ENCODE data around the gene BRCA2. TPM values are rescaled to one million over a fixed set of nuclear protein-coding genes. Genes with fewer than 3 reads are reported as not detected.

Gene BRCA2
- total and polyA plus RNA-seq, 7 donors, result 0.23 to 2.4 (median 0.63) TPM; not detected in 1

DNA sequence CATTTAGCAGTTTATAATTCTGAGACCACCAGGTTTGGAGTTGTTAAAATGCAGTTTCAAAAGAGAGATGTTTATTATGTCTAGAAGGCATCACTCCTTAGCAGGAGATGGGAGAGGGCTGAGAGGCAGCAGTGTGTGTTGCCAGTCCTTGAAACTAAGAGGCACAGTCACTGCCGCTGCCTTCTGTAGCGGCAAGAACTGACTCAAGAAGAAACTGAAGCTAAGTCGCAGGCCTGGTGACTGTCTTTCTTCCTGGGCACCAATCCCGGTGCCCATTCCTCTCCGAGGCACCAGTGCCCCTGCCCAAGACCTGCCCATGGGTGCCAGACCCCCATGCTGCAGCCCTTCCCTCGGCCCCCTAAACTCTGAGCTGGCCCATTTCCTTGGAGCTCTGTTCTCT lies 92.5 kb downstream of the BRCA2 start:
- Histone ChIP-seq H3K27me3 (no peaks in the 10 kb centered on the region), H3K4me1 (peaks cover 0 to 7% (median 2%) of the 10 kb centered on the region in 4 donors), H3K9me3 (no peaks in the 10 kb centered on the region), H3K36me3 (peaks cover 0 to 37% (median 3%) of the 10 kb centered on the region in 4 donors), H3K27ac (no peak overlapping the region), H3K4me3 (no peak overlapping the region)
- no peak for DNase-seq
- 92 to 94% methylated on average over 6 of the region's 6 CpGs for WGBS, 2 donors
- TF ChIP-seq POLR2A (IDR thresholded peaks at IDR 0.05) (no peak), POLR2AphosphoS5 (IDR thresholded peaks at IDR 0.05) (no peak), EP300 (IDR thresholded peaks at IDR 0.05) (no peak)
- TF ChIP-seq, protein P1, sequence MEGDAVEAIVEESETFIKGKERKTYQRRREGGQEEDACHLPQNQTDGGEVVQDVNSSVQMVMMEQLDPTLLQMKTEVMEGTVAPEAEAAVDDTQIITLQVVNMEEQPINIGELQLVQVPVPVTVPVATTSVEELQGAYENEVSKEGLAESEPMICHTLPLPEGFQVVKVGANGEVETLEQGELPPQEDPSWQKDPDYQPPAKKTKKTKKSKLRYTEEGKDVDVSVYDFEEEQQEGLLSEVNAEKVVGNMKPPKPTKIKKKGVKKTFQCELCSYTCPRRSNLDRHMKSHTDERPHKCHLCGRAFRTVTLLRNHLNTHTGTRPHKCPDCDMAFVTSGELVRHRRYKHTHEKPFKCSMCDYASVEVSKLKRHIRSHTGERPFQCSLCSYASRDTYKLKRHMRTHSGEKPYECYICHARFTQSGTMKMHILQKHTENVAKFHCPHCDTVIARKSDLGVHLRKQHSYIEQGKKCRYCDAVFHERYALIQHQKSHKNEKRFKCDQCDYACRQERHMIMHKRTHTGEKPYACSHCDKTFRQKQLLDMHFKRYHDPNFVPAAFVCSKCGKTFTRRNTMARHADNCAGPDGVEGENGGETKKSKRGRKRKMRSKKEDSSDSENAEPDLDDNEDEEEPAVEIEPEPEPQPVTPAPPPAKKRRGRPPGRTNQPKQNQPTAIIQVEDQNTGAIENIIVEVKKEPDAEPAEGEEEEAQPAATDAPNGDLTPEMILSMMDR (IDR thresholded peaks at IDR 0.05), result no peak
- intact Hi-C loops (cut with DNase I), result no loop called here

DNA sequence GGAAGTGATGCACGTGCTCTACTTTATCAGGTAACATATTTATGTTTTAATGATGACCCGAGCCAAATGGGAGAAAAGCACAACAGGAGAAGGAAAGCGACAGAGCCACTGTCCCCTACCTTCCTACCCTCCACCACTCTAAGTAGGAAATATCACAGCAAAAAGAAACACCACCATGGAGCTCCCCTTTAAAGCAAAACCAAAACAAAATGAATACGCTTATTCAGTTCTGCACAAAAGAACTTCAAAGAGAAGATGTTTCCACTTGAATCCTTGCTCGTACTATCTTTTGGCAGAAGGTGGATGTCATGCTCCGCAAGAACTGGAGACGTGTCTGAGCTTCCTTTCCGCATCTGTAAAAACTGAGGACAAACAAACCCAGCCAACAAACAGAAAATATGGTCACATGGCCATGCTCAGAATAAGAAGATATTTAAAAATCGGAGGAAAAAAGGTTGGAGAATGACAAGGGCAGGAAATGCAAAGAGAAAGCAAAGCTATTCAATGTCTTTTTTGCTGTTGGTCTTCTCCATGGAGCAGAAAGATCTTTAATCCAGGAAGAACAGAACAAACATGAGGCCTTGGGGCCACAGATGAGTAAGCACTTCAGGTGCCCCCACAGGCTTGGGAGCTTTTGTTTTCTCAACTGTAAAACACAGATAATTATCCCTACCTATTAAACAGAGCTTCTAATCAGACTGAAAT lies 93.1 kb downstream of the BRCA2 start:
- H3K36me3 ChIP-seq, result peaks cover 0 to 31% (median 3%) of the 10 kb centered on the region in 4 donors
- TF ChIP-seq POLR2AphosphoS5 (IDR thresholded peaks at IDR 0.05) (no peak), EP300 (IDR thresholded peaks at IDR 0.05) (no peak), POLR2A (IDR thresholded peaks at IDR 0.05) (no peak)
- TF ChIP-seq, protein P1 (IDR thresholded peaks at IDR 0.05), result no peak
- H3K27me3 ChIP-seq, result no peaks in the 10 kb centered on the region
- 91 to 93% methylated on average over 9 of the region's 9 CpGs for whole genome bisulfite sequencing, 2 donors
- H3K4me3 ChIP-seq, result no peak overlapping the region
- H3K27ac ChIP-seq, result no peak overlapping the region
- H3K9me3 ChIP-seq, result no peaks in the 10 kb centered on the region
- H3K4me1 ChIP-seq, result peaks cover 0 to 7% (median 2%) of the 10 kb centered on the region in 4 donors
- DNase-seq, result no peak
- intact Hi-C loops (cut with DNase I), result no loop called here

DNA sequence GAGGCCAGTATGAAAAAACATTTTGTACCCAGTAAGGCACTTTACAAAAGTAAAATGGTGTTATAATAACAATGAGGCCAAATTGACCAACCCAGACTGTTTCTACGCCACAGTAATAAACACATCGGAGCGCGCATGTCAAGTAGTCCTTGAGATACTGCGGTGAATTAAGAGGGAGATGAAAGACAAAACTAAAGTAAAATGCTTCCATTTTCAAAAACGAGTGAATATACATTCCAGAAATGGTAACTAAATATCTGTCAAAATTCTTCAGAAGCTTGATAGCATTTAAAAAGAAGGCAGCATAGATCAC lies 93.6 kb downstream of the BRCA2 start:
- peaks cover 0 to 26% (median 3%) of the 10 kb centered on the region in 4 donors for H3K36me3 ChIP-seq
- H3K27me3 ChIP-seq, result no peaks in the 10 kb centered on the region
- intact Hi-C loops (cut with DNase I), result no loop called here
- H3K9me3 ChIP-seq, result no peaks in the 10 kb centered on the region
- no peak for DNase-seq
- H3K27ac ChIP-seq, result no peak overlapping the region
- 91 to 93% methylated on average over 6 of the region's 6 CpGs for WGBS, 2 donors
- H3K4me3 ChIP-seq, result no peak overlapping the region
- H3K4me1 ChIP-seq, result peaks cover 0 to 7% (median 2%) of the 10 kb centered on the region in 4 donors
- TF ChIP-seq POLR2A (IDR thresholded peaks at IDR 0.05) (no peak), POLR2AphosphoS5 (IDR thresholded peaks at IDR 0.05) (no peak), EP300 (IDR thresholded peaks at IDR 0.05) (no peak)
- TF ChIP-seq, protein P1 (IDR thresholded peaks at IDR 0.05), result no peak

DNA sequence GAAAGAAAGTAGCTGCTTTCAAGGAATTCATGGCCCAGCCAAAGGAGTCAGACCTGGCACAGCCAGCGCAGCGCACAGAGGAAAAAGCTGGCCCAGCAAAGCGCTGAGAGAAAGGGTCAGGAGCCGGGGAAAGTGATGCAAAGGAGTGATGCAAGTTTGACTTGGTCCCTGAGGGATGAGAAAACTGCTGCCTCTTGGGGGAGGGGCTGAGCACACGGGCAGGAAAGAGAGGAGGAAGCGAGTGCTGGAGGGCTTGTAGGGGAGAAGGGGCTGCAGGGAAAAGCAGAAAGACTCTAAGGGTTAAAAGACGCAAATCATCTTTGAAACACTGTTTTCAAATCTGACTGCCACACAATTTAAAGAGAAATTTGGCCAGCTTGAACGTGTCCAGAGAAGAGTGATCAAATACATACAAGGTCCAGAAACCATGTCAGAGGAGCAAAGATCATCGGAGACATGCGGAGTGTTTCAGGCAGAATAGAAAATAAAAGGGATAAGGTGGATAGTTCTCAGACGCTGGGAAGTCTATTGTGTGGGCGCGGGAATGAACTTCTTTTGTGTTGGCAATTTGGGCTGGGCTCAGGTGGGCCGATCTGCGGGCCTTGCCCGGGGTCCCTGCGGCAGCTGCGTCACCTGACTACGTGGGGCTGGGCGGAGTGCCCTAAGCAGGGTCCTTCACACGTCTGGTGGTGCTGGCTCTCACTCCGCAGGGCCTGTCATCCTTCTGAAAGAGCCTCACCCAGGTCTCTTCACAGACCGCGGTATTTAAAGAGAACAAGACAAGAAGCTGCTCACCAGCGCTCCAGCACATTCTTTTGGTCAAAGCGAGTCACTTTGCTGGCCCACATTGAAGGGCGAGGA lies 94.5 kb downstream of the BRCA2 start:
- intact Hi-C loops (cut with DNase I), result no loop called here
- Histone ChIP-seq H3K27ac (peak overlapping the region in 3 of 4 donors; percentile 24 to 51 (median 32)), H3K36me3 (peaks cover 0 to 18% (median 2%) of the 10 kb centered on the region in 4 donors), H3K4me1 (peaks cover 0 to 7% (median 2%) of the 10 kb centered on the region in 4 donors), H3K9me3 (no peaks in the 10 kb centered on the region), H3K27me3 (no peaks in the 10 kb centered on the region), H3K4me3 (peak overlapping the region in 1 of 4 donors; percentile 17)
- 73 to 91% methylated on average over 27 of the region's 27 CpGs for WGBS, 2 donors
- TF ChIP-seq, protein P1 (IDR thresholded peaks at IDR 0.05), result no peak
- TF ChIP-seq POLR2AphosphoS5 (IDR thresholded peaks at IDR 0.05), result peak in 2 of 4 donors; percentile 35 to 37
- peak; percentile 79 for DNase-seq
